ENCODE results near the gene KCTD14.

Gene KCTD14

GRCh38 chr11:78011301-78011700 is 11.8 kb downstream of the KCTD14 start:
- TF ChIP-seq CTCF (conservative IDR thresholded peaks at IDR 0.05; ENCODE audit: low read depth): no peak
- DNase-seq (ENCODE audit: low spot score): no peak
- ChIA-PET CTCF (no interaction called here), POLR2A (ENCODE audit: low non-redundant PET) (no interaction called here)
- no peak overlapping the region for H3K27ac ChIP-seq

- ChIA-PET POLR2A (ENCODE audit: low non-redundant PET) (no interaction called here), CTCF (interaction anchor here (0.7 to 1.1 kb wide), 2 partner anchors 35 to 178 kb away, joined by 4 to 5 read pairs; partner anchors contain the start of gene KCTD21)
- no peak for TF ChIP-seq CTCF (conservative IDR thresholded peaks at IDR 0.05; ENCODE audit: low read depth)
- no peak overlapping the region for H3K27ac ChIP-seq
- no peak for DNase-seq (ENCODE audit: low spot score)
Measured at GRCh38 chr11:78010755-78011154, 12.3 kb downstream of the KCTD14 start.

- ChIA-PET POLR2A (ENCODE audit: low non-redundant PET) (no interaction called here), CTCF (interaction anchor here (0.7 to 1.1 kb wide), 2 partner anchors 36 to 178 kb away, joined by 4 to 5 read pairs; partner anchors contain the start of gene KCTD21)
- no peak overlapping the region for H3K27ac ChIP-seq
- no peak for DNase-seq (ENCODE audit: low spot score)
- no peak for TF ChIP-seq CTCF (conservative IDR thresholded peaks at IDR 0.05; ENCODE audit: low read depth)
Measured at GRCh38 chr11:78010304-78010703, 12.8 kb downstream of the KCTD14 start.

GRCh38 chr11:78009062-78009461 is 14.0 kb downstream of the KCTD14 start:
- ChIA-PET CTCF (no interaction called here), POLR2A (ENCODE audit: low non-redundant PET) (no interaction called here)
- TF ChIP-seq CTCF (conservative IDR thresholded peaks at IDR 0.05; ENCODE audit: low read depth): no peak
- H3K27ac ChIP-seq: no peak overlapping the region
- DNase-seq (ENCODE audit: low spot score): no peak

- CTCF ChIA-PET: interaction anchor here (0.6 to 0.8 kb wide), 3 partner anchors 76 to 362 kb away, joined by 3 to 5 read pairs (median 5); partner anchors contain the start of gene CLNS1A
- POLR2A ChIA-PET (ENCODE audit: low non-redundant PET): interaction anchor here (0.6 kb wide), 1 partner anchor 8 kb away, joined by 8 read pairs; no protein-coding TSS in a partner anchor
- peak; percentile 71 for TF ChIP-seq CTCF (conservative IDR thresholded peaks at IDR 0.05; ENCODE audit: low read depth)
- H3K27ac ChIP-seq: no peak overlapping the region
- peak; percentile 51 for DNase-seq (ENCODE audit: low spot score)
Measured at GRCh38 chr11:78000193-78000592, 22.9 kb downstream of the KCTD14 start.

GRCh38 chr11:77999446-78000030 is 23.5 kb downstream of the KCTD14 start:
- no peak for TF ChIP-seq CTCF (conservative IDR thresholded peaks at IDR 0.05; ENCODE audit: low read depth)
- no peak overlapping the region for H3K27ac ChIP-seq
- ChIA-PET CTCF (interaction anchor here (0.5 to 0.8 kb wide), 5 partner anchors 77 to 362 kb away, joined by 3 to 5 read pairs (median 3); partner anchors contain the start of gene CLNS1A), POLR2A (ENCODE audit: low non-redundant PET) (interaction anchor here (0.6 kb wide), 1 partner anchor 9 kb away, joined by 8 read pairs; no protein-coding TSS in a partner anchor)
- no peak for DNase-seq (ENCODE audit: low spot score)
